HepG2 (cell line): ENCODE results near the gene UBAP2L. TPM values are rescaled to one million over a fixed set of nuclear protein-coding genes. Genes with fewer than 3 reads are reported as not detected.
"Not testable (repeated sequence)": the region's sequence is repeated elsewhere in the genome, so short reads cannot be mapped to it uniquely, and the experiment has no call there.

ENCODE experiments used
- ATAC-seq: fragments of 200-7000 bp; cut with Tn5 transposase; 3 replicates; pipeline ENCODE4 v1.9.1; 2020; ENCODE audit warnings: mild to moderate bottlenecking, moderate library complexity
- BruUV-seq: library from RNA; stranded (reverse); fragments of 400-500 nt; replicated peaks from 2 replicates; lab custom pipeline; 2021; lab: Mats Ljungman, UMichigan
- CTCF ChIA-PET: fragments of 300-600 bp; formaldehyde crosslinking; extraction: SDS; loops from one replicate; lab custom pipeline; 2021; ENCODE audit warnings: low total read pairs, inconsistent platforms, low intra/inter-chr PET ratio; lab: Yijun Ruan, JAX
- POLR2A ChIA-PET: fragments of 350-600 bp; sonication (Branson Sonifier 250); formaldehyde crosslinking; loops from one replicate; lab custom pipeline; 2020; ENCODE audit warnings: antibody characterized with exemption, inconsistent platforms; lab: Yijun Ruan, JAX
- DNase-seq: peaks from one replicate; pipeline ENCODE4 v3.0.0-alpha.2; 2015; ENCODE audit warnings: low spot score
- FAIRE-seq: peaks from 3 replicates; lab custom pipeline; 2011; peaks lifted over from hg19 to GRCh38; lab: Jason Lieb, UNC
- H2AFZ ChIP-seq: one replicate; pipeline ENCODE4 v1.6.1; 2011; ENCODE audit warnings: low read length, inconsistent platforms
- H3K27ac ChIP-seq: fragments of 300-600 bp; 3 replicates; pipeline ENCODE4 v1.8.0; 2011; ENCODE audit warnings: mixed run types, mild to moderate bottlenecking, mixed read lengths, low read length, inconsistent platforms; ENCODE audit not compliant: insufficient read depth; ENCODE audit errors: extremely low read length
- H3K27me3 ChIP-seq, 2 experiments: fragments of 200-600 bp in 1 of 2; 2 replicates in 1 of 2; 3 replicates in 1 of 2; pipeline versions ENCODE4 v1.6.0 to v1.8.0; 2011; ENCODE audit warnings: low read length in 2 of 2, mild to moderate bottlenecking in 2 of 2, moderate library complexity in 2 of 2, inconsistent platforms in 1 of 2; ENCODE audit not compliant: insufficient read depth in 2 of 2, control insufficient read depth in 1 of 2
- H3K36me3 ChIP-seq, 2 experiments: fragments of 200-600 bp in 1 of 2; replicated peaks in 1 of 2; 2 replicates in 1 of 2; 3 replicates in 1 of 2; pipeline versions ENCODE4 v1.5.1 to v1.8.0; 2011; ENCODE audit warnings: low read length in 2 of 2, inconsistent platforms in 1 of 2; ENCODE audit not compliant: insufficient read depth in 2 of 2, control insufficient read depth in 1 of 2
- H3K4me1 ChIP-seq: 2 replicates; pipeline ENCODE4 v1.5.1; 2012; ENCODE audit warnings: low read length, inconsistent platforms; ENCODE audit not compliant: insufficient read depth
- H3K4me2 ChIP-seq: 2 replicates; pipeline ENCODE4 v1.6.0; 2011; ENCODE audit warnings: low read depth, low read length, inconsistent platforms
- H3K4me3 ChIP-seq, 3 experiments: fragments of 200-600 bp in 1 of 3; sonication (generic), shearing (Covaris generic) in 1 of 3; replicated peaks in 1 of 3; 2 replicates each; pipeline ENCODE4 v1.5.1; 2011 to 2016; ENCODE audit warnings: low read length in 3 of 3, inconsistent platforms in 2 of 3, low read depth in 2 of 3, mild to moderate bottlenecking in 2 of 3, control low read depth in 1 of 3, mixed read lengths in 1 of 3; ENCODE audit not compliant: insufficient read depth in 1 of 3
- H3K79me2 ChIP-seq: one replicate; pipeline ENCODE4 v1.6.1; 2011; ENCODE audit warnings: low read length, inconsistent platforms; ENCODE audit not compliant: insufficient read depth
- H3K9ac ChIP-seq: 2 replicates; pipeline ENCODE4 v1.6.0; 2011; ENCODE audit warnings: mild to moderate bottlenecking, low read depth, low read length, inconsistent platforms; ENCODE audit not compliant: insufficient read depth
- H3K9me3 ChIP-seq: 2 replicates; pipeline ENCODE4 v1.5.1; 2012; ENCODE audit warnings: mild to moderate bottlenecking, low read length
- H4K20me1 ChIP-seq: 2 replicates; pipeline ENCODE4 v1.6.0; 2011; ENCODE audit warnings: inconsistent platforms, mild to moderate bottlenecking, low read length, moderate library complexity; ENCODE audit not compliant: insufficient read depth
- PHB2 ChIP-seq: fragments of 450-650 bp; IDR thresholded peaks from 2 replicates; pipeline ENCODE4 v1.6.1; 2018; ENCODE audit not compliant: partially characterized antibody
- RAD21 ChIP-seq: fragments of 450-650 bp; formaldehyde crosslinking; IDR thresholded peaks from 2 replicates; pipeline ENCODE4 v1.5.0; 2020; ENCODE audit warnings: mild to moderate bottlenecking
- SAFB2 ChIP-seq: sonication (generic); formaldehyde crosslinking; IDR thresholded peaks from 2 replicates; pipeline ENCODE4 v1.5.1; 2020; ENCODE audit warnings: missing genetic modification reagents, low read depth, mild to moderate bottlenecking, borderline replicate concordance
- STAG1 ChIP-seq: sonication (generic); formaldehyde crosslinking; IDR thresholded peaks from 2 replicates; pipeline ENCODE4 v1.4.0; 2020; ENCODE audit warnings: missing genetic modification reagents
- TRIM24 ChIP-seq: sonication (generic); formaldehyde crosslinking; IDR thresholded peaks from 2 replicates; pipeline ENCODE4 v1.8.0; 2022; ENCODE audit warnings: mild to moderate bottlenecking, missing genetic modification reagents
- ZMYM2 ChIP-seq: sonication (generic); formaldehyde crosslinking; IDR thresholded peaks from 2 replicates; pipeline ENCODE4 v1.8.0; 2022; ENCODE audit warnings: mild to moderate bottlenecking, missing genetic modification reagents
- ZNF263 ChIP-seq: sonication (generic); formaldehyde crosslinking; IDR thresholded peaks from 2 replicates; pipeline ENCODE4 v1.4.0; 2020; ENCODE audit warnings: missing genetic modification reagents
- ZNF460 ChIP-seq: sonication (generic); formaldehyde crosslinking; IDR thresholded peaks from 2 replicates; pipeline ENCODE4 v1.5.1; 2020; ENCODE audit warnings: missing genetic modification reagents, mild to moderate bottlenecking, borderline replicate concordance
- ZNF770 ChIP-seq: sonication (generic); formaldehyde crosslinking; IDR thresholded peaks from 2 replicates; pipeline ENCODE4 v1.5.0; 2020; ENCODE audit warnings: mild to moderate bottlenecking, missing genetic modification reagents
- WGBS: methylation state at CpG from one replicate; pipeline ENCODE4 v1.1.6; 2017; ENCODE audit warnings: low lambda C conversion rate; 5-methylcytosine and 5-hydroxymethylcytosine counted together
- in situ Hi-C: cut with HindIII; loops from 2 replicates; pipeline ENCODE4 v1.10.0; 2017; ENCODE audit warnings: low pct_unique_long_range_greater_than_20kb; ENCODE audit not compliant: extremely low pct_ligation_motif_present
- intact Hi-C: fragments of 100-400 bp; cut with micrococcal nuclease; formaldehyde crosslinking; loops from one replicate; pipeline ENCODE4 v1.10.0; 2022; ENCODE audit not compliant: unreplicated experiment
- polyA plus RNA-seq, 8 experiments: library from polyadenylated mRNA; depleted of rRNA in 3 of 8; stranded (reverse) in 7 of 8; unstranded in 1 of 8; fragments of >200 nt; fragmentation: Illumina TruSeq in 4 of 8; extraction: Trizol in 4 of 8; gene quantifications; 2 replicates each; pipeline versions ENCODE4 v1.2.1 to v1.2.3, GENCODE V29; 2011 to 2016; ENCODE audit warnings: low read depth in 4 of 8, missing spikeins in 1 of 8, mixed read lengths in 1 of 8; ENCODE audit not compliant: insufficient read depth in 1 of 8
- total RNA-seq, 5 experiments: library from RNA; depleted of rRNA; stranded (reverse); fragments of >200 nt; fragmentation: Illumina TruSeq; extraction: Trizol; gene quantifications; 2 replicates each; pipeline ENCODE4 v1.2.3, GENCODE V29; 2016; ENCODE audit warnings: low read depth in 1 of 5
- TF ChIP-seq, protein P1 (sequence below): sonication (generic); formaldehyde crosslinking; IDR thresholded peaks from 2 replicates; pipeline ENCODE4 v1.5.0; 2020; ENCODE audit warnings: mild to moderate bottlenecking, missing genetic modification reagents, moderate library complexity
- TF ChIP-seq, protein P2 (sequence below): sonication (generic); formaldehyde crosslinking; IDR thresholded peaks from 2 replicates; pipeline ENCODE4 v1.4.0; 2020; ENCODE audit warnings: missing genetic modification reagents

The UBAP2L gene
- total and polyA plus RNA-seq, 2 of the 13 experiments (the other 11 are each of a cell fraction or from before 2014, with no cell fraction given), result 74.2 to 159 TPM

DNA sequence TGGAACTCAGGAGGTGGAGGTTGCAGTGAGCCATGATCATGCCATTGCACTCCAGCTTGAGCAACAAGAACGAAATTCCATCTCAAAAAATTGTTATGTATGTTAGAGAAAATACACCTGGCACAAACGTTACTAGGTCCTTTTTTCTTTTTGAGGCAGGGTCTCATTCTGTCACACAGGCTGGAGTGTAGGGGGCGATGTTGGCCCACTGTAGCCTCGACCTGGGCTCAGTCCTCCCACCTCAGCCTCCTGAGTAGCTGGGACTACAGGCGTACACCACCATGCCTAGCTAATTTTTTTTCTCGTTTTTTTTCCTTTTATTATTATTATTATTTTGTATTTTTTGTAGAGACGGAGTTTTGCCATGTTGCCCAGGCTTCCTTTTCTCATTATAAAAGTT, 56.0 kb downstream of the UBAP2L start:
- Histone ChIP-seq H3K9ac (no peak overlapping the region), H2AFZ (no peak overlapping the region), H3K9me3 (no peaks in the 10 kb centered on the region), H3K27ac (no peak overlapping the region), H3K79me2 (peaks cover 11% of the 10 kb centered on the region), H3K4me1 (peaks cover 24% of the 10 kb centered on the region), H3K36me3 (peaks cover 0 to 9% of the 10 kb centered on the region in 2 experiments; a peak in 3 of 5 replicates), H4K20me1 (no peaks in the 10 kb centered on the region), H3K4me2 (no peak overlapping the region), H3K27me3 (no peaks in the 10 kb centered on the region; a peak in 1 of 5 replicates), H3K4me3 (no peak overlapping the region)
- ATAC-seq (no peak), DNase-seq (no peak), FAIRE-seq (no peak)
- BruUV-seq, result no TSS peak
- intact Hi-C loops, result loop anchor here (1.0 kb wide), 1 partner anchor 58 kb away; no protein-coding TSS in a partner anchor
- ChIA-PET POLR2A (interaction anchor here (2.1 kb wide), 1 partner anchor 58 kb away, joined by 5 read pairs; no protein-coding TSS in a partner anchor), CTCF (interaction anchor here (0.9 kb wide), 1 partner anchor 58 kb away, joined by 6 read pairs; no protein-coding TSS in a partner anchor)
- peak; percentile 66 for TF ChIP-seq ZNF460 (CRISPR knock-in tag)
- TF ChIP-seq SAFB2 (CRISPR knock-in tag), result no peak
- TF ChIP-seq STAG1 (CRISPR knock-in tag), result peak; percentile 71
- peak; percentile 93 for TF ChIP-seq ZNF770
- TF ChIP-seq RAD21 (CRISPR knock-in tag), result peak; percentile 29; the same call in 1 of the 2 replicates
- TF ChIP-seq ZMYM2 (CRISPR knock-in tag), result no peak
- TF ChIP-seq TRIM24 (CRISPR knock-in tag), result no peak
- TF ChIP-seq ZNF263 (CRISPR knock-in tag), result peak; percentile 81
- TF ChIP-seq, protein P1, sequence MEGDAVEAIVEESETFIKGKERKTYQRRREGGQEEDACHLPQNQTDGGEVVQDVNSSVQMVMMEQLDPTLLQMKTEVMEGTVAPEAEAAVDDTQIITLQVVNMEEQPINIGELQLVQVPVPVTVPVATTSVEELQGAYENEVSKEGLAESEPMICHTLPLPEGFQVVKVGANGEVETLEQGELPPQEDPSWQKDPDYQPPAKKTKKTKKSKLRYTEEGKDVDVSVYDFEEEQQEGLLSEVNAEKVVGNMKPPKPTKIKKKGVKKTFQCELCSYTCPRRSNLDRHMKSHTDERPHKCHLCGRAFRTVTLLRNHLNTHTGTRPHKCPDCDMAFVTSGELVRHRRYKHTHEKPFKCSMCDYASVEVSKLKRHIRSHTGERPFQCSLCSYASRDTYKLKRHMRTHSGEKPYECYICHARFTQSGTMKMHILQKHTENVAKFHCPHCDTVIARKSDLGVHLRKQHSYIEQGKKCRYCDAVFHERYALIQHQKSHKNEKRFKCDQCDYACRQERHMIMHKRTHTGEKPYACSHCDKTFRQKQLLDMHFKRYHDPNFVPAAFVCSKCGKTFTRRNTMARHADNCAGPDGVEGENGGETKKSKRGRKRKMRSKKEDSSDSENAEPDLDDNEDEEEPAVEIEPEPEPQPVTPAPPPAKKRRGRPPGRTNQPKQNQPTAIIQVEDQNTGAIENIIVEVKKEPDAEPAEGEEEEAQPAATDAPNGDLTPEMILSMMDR (CRISPR knock-in tag), result peak; percentile 62
- TF ChIP-seq, protein P2, sequence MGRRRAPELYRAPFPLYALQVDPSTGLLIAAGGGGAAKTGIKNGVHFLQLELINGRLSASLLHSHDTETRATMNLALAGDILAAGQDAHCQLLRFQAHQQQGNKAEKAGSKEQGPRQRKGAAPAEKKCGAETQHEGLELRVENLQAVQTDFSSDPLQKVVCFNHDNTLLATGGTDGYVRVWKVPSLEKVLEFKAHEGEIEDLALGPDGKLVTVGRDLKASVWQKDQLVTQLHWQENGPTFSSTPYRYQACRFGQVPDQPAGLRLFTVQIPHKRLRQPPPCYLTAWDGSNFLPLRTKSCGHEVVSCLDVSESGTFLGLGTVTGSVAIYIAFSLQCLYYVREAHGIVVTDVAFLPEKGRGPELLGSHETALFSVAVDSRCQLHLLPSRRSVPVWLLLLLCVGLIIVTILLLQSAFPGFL (CRISPR knock-in tag), result no peak
- TF ChIP-seq PHB2, result no peak
- in situ Hi-C loops, result no loop called here
- 80% methylated on average over 7 of the region's 7 CpGs for WGBS

DNA sequence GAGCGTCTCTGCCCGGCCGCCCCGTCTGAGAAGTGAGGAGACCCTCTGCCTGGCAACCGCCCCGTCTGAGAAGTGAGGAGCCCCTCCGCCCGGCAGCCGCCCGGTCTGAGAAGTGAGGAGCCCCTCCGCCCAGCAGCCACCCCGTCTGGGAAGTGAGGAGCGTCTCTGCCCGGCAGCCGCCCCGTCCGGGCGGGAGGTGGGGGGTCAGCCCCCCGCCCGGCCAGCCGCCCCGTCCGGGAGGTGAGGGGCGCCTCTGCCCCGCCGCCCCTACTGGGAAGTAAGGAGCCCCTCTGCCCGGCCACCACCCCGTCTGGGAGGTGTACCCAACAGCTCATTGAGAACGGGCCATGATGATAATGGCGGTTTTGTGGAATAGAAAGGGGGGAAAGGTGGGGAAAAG, 66.8 kb downstream of the UBAP2L start:
- ATAC-seq, CTCF ChIA-PET: not testable (repeated sequence)
- WGBS, result 71% methylated on average over 8 of the region's 30 CpGs

More for the DNA sequence above, 66.8 kb downstream of the UBAP2L start:
- H3K27me3 ChIP-seq, POLR2A ChIA-PET, H3K4me2 ChIP-seq, H3K36me3 ChIP-seq, H2AFZ ChIP-seq, in situ Hi-C loops, H4K20me1 ChIP-seq, DNase-seq, H3K27ac ChIP-seq, H3K9me3 ChIP-seq, FAIRE-seq, H3K4me3 ChIP-seq, H3K79me2 ChIP-seq, H3K9ac ChIP-seq, intact Hi-C loops, BruUV-seq: not testable (repeated sequence)
- H3K4me1 ChIP-seq, result peaks cover 13% of the 10 kb centered on the region
